Mucosa of descending colon (tissue), 3 donors: ENCODE measurements around the gene MRPS6. TPM values are rescaled to one million over a fixed set of nuclear protein-coding genes. Genes with fewer than 3 reads are reported as not detected.

Experiments
- ATAC-seq: fragments of 200-7000 bp; cut with Tn5 transposase; one replicate; pipeline ENCODE4 v1.9.1; 2020; ENCODE audit warnings: mild to moderate bottlenecking, moderate library complexity
- DNase-seq, 3 donors: peaks; one replicate each; pipeline ENCODE4 v3.0.0-alpha.2; 2020
- H3K36me3 ChIP-seq: fragments of 200-600 bp; one replicate; pipeline ENCODE4 v1.8.0; 2021; ENCODE audit warnings: low read depth, mild to moderate bottlenecking
- H3K4me1 ChIP-seq: fragments of 200-600 bp; one replicate; pipeline ENCODE4 v1.8.0; 2021; ENCODE audit warnings: low read depth, mild to moderate bottlenecking
- H3K4me3 ChIP-seq: fragments of 200-600 bp; one replicate; pipeline ENCODE4 v1.8.0; 2021; ENCODE audit warnings: mild to moderate bottlenecking
- H3K9me3 ChIP-seq: fragments of 200-600 bp; one replicate; pipeline ENCODE4 v1.8.0; 2021; ENCODE audit warnings: mild to moderate bottlenecking
- intact Hi-C, 2 donors: fragments of 100-400 bp; cut with DNase I in 1 of 2; cut with micrococcal nuclease in 1 of 2; formaldehyde crosslinking; loops; one replicate each; pipeline versions ENCODE4 v1.11.0 to v1.11.1; 2022; cut with DNase I, micrococcal nuclease
- total RNA-seq, 3 donors: library from RNA; stranded (reverse); fragmentation: NEBNext Ultra II Directional in 2 of 3; extraction: Animal tissue kit (Norgen Biotek cat#: 25700) in 2 of 3; gene quantifications; one replicate each; pipeline versions ENCODE4 v1.2.1 to v1.2.4, GENCODE V29; 2021 to 2023
- TF ChIP-seq, protein P1 (sequence below): fragments of 200-600 bp; IDR thresholded peaks from one replicate; pipeline ENCODE4 v1.8.0; 2022; ENCODE audit warnings: antibody characterized with exemption, mild to moderate bottlenecking
- donor health status: DM: no; HTN: no; CAD: no; lungs with moderate emphysema.
- donor health status: DM: no; HTN: no; CAD: no.
- donor health status: DM: no; HTN: yes; CAD: no.

MRPS6 gene
- total RNA-seq, 3 donors from 2014 or later = 38.7 to 102 (median 42.6) TPM

GRCh38 chr21:34152500-34152899 lies 79.1 kb downstream of the MRPS6 start:
- Histone ChIP-seq H3K36me3 (no peaks in the 10 kb centered on the region), H3K4me1 (no peaks in the 10 kb centered on the region), H3K4me3 (no peak overlapping the region), H3K9me3 (no peaks in the 10 kb centered on the region)
- TF ChIP-seq, protein P1, sequence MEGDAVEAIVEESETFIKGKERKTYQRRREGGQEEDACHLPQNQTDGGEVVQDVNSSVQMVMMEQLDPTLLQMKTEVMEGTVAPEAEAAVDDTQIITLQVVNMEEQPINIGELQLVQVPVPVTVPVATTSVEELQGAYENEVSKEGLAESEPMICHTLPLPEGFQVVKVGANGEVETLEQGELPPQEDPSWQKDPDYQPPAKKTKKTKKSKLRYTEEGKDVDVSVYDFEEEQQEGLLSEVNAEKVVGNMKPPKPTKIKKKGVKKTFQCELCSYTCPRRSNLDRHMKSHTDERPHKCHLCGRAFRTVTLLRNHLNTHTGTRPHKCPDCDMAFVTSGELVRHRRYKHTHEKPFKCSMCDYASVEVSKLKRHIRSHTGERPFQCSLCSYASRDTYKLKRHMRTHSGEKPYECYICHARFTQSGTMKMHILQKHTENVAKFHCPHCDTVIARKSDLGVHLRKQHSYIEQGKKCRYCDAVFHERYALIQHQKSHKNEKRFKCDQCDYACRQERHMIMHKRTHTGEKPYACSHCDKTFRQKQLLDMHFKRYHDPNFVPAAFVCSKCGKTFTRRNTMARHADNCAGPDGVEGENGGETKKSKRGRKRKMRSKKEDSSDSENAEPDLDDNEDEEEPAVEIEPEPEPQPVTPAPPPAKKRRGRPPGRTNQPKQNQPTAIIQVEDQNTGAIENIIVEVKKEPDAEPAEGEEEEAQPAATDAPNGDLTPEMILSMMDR = no peak
- ATAC-seq = no peak
- no peak for DNase-seq
- intact Hi-C loops = no loop called here

DNA sequence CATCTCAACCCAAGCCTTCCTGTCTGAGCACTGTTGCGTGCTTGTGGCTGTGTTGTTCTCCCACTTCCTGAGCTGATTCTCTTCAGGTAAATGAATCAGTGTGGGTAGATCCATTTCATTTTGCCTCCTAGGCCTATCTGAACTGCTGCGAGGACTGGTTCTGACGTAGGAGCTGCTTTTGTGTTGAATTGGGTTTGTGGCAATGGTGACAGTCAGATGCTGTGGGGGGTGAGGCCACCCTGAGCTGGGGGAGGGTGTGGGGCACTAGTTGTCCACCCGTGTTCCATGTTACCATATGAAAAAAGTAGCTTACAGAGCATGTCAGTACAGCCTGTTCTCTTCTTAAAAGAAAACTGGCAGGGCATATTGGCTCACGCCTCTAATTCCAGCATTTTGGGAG lies 81.5 kb downstream of the MRPS6 start:
- no peaks in the 10 kb centered on the region for H3K4me1 ChIP-seq
- DNase-seq (no peak), ATAC-seq (no peak)
- H3K9me3 ChIP-seq = peaks cover 3% of the 10 kb centered on the region
- no peak overlapping the region for H3K4me3 ChIP-seq
- TF ChIP-seq, protein P1 = no peak
- H3K36me3 ChIP-seq = no peaks in the 10 kb centered on the region
- intact Hi-C loops = no loop called here

- DNase-seq = no peak
Measured at GRCh38 chr21:34156957-34157356, 83.6 kb downstream of the MRPS6 start.

GRCh38 chr21:34157521-34157920 lies 84.1 kb downstream of the MRPS6 start:
- Histone ChIP-seq H3K36me3 (no peaks in the 10 kb centered on the region), H3K4me3 (no peak overlapping the region), H3K4me1 (no peaks in the 10 kb centered on the region), H3K9me3 (peaks cover 8% of the 10 kb centered on the region)
- DNase-seq = no peak
- no peak for ATAC-seq
- TF ChIP-seq, protein P1 = no peak
- intact Hi-C loops = no loop called here

More at GRCh38 chr21:34156957-34157356, 83.6 kb downstream of the MRPS6 start:
- Histone ChIP-seq H3K36me3 (no peaks in the 10 kb centered on the region), H3K9me3 (peaks cover 4% of the 10 kb centered on the region), H3K4me3 (no peak overlapping the region), H3K4me1 (no peaks in the 10 kb centered on the region)
- ATAC-seq = no peak
- TF ChIP-seq, protein P1 = no peak
- intact Hi-C loops = no loop called here

DNA sequence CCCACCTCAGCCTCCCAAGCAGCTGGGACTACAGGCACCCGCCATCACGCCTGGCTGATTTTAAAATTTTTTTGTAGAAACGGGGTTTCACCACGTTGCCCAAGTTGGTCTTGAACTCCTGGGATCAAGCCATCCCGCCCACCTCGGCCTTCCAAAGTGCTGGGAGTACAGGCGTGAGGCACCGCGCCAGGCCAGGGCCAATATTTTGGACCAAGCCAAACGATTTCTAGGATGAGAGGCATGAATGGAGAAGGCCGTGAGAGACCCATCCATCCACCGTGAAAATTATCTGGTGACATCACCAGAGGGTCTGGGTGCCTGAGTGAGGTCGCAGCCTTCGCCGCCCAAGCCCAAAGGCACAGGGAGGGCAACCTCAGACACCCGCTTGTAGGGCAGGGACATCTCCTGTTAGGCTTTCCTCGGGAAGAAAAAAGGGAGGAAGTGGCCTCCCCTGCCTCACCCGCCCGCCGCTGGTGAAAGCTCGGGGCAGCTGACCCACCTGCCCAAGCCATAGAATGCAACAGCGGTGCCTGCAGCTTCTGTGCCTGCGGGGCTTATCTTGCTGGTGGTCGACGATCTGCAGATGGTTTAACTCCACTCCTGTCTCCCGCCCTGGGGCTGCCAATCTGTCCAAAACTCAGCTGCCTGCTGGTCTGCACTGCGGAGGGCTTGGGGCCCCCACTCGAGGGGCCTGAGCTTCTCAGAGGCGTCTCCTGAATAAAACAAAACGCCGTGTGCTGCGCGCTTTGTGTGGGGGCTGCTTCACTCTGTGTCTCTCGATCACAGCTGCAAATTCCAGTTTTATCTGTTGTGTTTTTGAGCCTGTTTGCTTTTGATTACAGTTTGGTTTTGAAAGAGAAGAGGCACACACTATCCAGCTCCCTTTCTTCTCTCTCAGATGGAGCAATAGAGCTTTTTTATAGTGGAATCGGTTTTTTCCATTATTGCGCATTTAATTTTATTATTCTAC lies 85.8 kb downstream of the MRPS6 start:
- TF ChIP-seq, protein P1 = no peak
- intact Hi-C loops = no loop called here
- Histone ChIP-seq H3K4me3 (no peak overlapping the region), H3K36me3 (no peaks in the 10 kb centered on the region), H3K9me3 (peaks cover 15% of the 10 kb centered on the region), H3K4me1 (no peaks in the 10 kb centered on the region)
- no peak for DNase-seq
- ATAC-seq = no peak
